ENCODE data around the gene KRTAP5-8. TPM values are rescaled to one million over a fixed set of nuclear protein-coding genes. Genes with fewer than 3 reads are reported as not detected.

Gene KRTAP5-8
- total RNA-seq, 2 donors from 2014 or later, result 0.68 TPM; not detected in 1

DNA sequence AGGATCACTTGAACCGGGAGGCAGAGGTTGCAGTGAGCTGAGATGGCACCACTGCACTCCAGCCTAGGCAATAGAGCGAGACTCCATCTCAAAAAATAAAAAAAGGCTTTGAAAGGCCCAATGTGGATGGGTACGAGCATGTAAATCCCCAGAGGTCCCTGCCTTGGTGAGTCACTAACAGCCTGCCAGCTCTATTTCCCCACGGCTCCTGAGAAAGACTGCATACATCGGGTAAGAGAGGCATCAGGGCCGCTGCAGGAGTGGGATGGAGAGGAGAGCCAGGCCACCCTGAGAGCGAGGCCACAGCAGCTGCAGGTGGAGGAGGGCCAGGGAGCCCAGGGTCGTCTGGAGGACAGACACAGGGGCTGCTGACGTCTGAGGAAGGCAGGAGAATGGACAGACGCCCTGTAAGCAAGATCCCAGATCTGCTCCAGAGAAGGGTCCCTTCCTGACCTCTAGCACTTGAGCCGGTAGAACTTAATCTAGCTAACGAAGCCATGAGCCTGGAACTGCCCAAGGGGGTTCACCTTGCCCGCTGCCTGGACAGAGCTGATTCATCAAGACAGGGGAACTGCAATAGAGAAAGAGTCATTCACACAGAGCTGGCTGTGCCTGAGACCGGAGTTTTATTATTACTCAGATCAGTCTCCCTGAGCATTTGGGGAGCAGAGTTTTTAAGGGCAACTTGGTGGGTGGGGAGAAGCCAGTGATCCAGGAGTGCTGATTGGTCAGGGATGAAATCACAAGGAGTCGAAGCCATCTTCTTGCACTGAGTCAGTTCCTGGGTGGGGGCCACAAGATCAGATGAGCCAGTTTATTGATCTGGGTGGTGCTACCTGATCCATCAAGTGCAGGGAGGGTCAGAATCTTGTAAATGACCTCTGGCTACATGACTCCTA lies 5.3 kb downstream of the KRTAP5-8 start:
- DNase-seq (ENCODE audit: low spot score), result no peak
- no peaks in the 10 kb centered on the region for H3K36me3 ChIP-seq
- TF ChIP-seq, protein P1, sequence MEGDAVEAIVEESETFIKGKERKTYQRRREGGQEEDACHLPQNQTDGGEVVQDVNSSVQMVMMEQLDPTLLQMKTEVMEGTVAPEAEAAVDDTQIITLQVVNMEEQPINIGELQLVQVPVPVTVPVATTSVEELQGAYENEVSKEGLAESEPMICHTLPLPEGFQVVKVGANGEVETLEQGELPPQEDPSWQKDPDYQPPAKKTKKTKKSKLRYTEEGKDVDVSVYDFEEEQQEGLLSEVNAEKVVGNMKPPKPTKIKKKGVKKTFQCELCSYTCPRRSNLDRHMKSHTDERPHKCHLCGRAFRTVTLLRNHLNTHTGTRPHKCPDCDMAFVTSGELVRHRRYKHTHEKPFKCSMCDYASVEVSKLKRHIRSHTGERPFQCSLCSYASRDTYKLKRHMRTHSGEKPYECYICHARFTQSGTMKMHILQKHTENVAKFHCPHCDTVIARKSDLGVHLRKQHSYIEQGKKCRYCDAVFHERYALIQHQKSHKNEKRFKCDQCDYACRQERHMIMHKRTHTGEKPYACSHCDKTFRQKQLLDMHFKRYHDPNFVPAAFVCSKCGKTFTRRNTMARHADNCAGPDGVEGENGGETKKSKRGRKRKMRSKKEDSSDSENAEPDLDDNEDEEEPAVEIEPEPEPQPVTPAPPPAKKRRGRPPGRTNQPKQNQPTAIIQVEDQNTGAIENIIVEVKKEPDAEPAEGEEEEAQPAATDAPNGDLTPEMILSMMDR (IDR thresholded peaks at IDR 0.05), result no peak
- H3K4me1 ChIP-seq (ENCODE audit: control insufficient read depth in 1 of 2, low read depth in 2 of 2), result no peaks in the 10 kb centered on the region
- H3K27me3 ChIP-seq (replicated peaks; ENCODE audit: insufficient read depth), result no peaks in the 10 kb centered on the region
- ATAC-seq (ENCODE audit: insufficient number of reproducible peaks, low FRiP score, low read depth), result no peak
- no peak overlapping the region for H3K27ac ChIP-seq
- no peak overlapping the region for H3K4me3 ChIP-seq
- no peaks in the 10 kb centered on the region for H3K9me3 ChIP-seq

DNA sequence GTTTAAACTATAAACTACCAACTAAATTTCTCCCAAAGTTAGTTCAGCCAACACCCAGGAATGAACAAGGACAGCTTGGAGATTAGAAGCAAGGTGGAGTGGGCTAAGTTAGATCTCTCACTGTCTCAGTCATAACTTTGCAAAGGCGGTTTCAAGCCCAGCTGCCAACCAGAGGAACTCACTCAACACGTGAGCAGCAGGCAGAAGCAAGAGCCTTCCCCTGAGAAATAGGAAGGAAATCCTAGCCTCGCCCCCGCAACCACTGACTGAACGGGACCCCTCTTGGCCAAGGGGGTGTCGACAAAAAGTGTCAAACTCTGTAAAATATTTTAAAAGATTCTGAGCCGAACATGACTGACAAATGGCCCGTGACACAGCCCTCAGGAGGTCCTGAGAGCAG lies 6.0 kb downstream of the KRTAP5-8 start:
- Histone ChIP-seq H3K4me3 (no peak overlapping the region), H3K36me3 (no peaks in the 10 kb centered on the region), H3K4me1 (ENCODE audit: control insufficient read depth in 1 of 2, low read depth in 2 of 2) (no peaks in the 10 kb centered on the region), H3K27me3 (replicated peaks; ENCODE audit: insufficient read depth) (no peaks in the 10 kb centered on the region), H3K27ac (no peak overlapping the region), H3K9me3 (no peaks in the 10 kb centered on the region)
- TF ChIP-seq, protein P1 (IDR thresholded peaks at IDR 0.05), result no peak
- ATAC-seq (ENCODE audit: insufficient number of reproducible peaks, low FRiP score, low read depth) (no peak), DNase-seq (ENCODE audit: low spot score) (no peak)

DNA sequence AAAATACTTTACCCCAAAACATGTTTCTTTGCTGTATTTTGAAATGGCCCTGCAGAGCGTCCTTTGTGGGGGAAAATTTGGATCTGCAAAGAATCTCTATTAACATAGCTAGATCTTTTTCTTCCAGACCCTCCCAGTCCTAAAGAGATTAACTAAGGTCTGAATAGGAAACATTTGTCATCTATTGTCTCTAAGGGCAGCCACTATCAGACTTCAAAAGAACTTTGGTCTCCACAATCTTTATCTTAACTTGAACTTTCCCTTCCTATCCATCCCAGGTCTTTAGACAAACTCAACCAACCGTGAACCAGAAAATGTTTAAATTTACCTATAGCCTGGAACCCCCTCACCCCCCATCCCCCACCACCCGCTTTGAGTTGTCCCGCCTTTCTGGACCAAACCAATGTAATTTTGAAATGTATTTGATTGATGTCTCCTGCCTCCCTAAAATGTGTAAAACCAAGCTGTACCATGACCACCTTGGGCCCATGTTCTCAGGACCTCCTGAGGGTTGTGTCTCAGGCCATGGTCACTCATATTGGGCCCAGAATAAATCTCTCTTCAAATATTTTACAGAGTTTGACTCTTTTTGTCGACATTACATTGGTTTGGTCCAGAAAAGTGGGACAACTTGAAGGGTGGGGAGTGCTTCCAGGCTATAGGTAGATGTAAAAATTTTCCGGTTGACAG lies 6.8 kb downstream of the KRTAP5-8 start:
- no peak for DNase-seq (ENCODE audit: low spot score)
- Histone ChIP-seq H3K9me3 (no peaks in the 10 kb centered on the region), H3K27ac (no peak overlapping the region), H3K4me3 (no peak overlapping the region), H3K4me1 (ENCODE audit: control insufficient read depth in 1 of 2, low read depth in 2 of 2) (no peaks in the 10 kb centered on the region), H3K36me3 (no peaks in the 10 kb centered on the region), H3K27me3 (replicated peaks; ENCODE audit: insufficient read depth) (no peaks in the 10 kb centered on the region)
- TF ChIP-seq, protein P1 (IDR thresholded peaks at IDR 0.05), result no peak
- ATAC-seq (ENCODE audit: insufficient number of reproducible peaks, low FRiP score, low read depth), result no peak

DNA sequence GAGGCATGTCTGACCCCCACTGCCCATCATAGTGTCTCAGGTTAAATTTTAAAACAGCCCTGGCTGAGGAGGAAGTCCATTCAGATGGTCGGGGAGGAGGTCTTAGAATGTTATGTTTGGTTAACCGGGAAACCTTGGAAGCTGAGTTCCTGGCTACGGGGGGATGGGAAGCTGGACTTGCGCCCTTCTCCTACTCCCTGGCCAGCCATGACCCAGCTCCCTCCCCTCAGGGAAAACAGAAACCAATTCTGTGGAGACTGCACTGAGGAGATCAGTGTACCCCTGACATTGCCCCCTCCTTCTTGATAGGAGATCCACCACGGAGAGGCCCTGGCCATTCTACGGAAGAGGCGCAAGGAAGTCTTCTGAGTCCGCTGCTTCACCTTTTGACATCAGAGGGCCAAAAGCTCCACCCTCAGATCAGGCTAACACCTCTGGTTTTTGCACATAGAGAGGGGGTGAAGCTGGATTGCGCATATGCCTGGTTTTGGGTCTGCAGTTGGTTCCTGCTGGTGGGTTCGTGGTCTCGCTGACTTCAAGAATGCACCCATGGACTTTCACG lies 7.7 kb downstream of the KRTAP5-8 start:
- no peak overlapping the region for H3K27ac ChIP-seq
- H3K4me3 ChIP-seq, result no peak overlapping the region
- TF ChIP-seq, protein P1 (IDR thresholded peaks at IDR 0.05), result no peak
- DNase-seq (ENCODE audit: low spot score), result no peak
- H3K4me1 ChIP-seq (ENCODE audit: control insufficient read depth in 1 of 2, low read depth in 2 of 2), result no peaks in the 10 kb centered on the region
- H3K36me3 ChIP-seq, result no peaks in the 10 kb centered on the region
- H3K9me3 ChIP-seq, result no peaks in the 10 kb centered on the region
- ATAC-seq (ENCODE audit: insufficient number of reproducible peaks, low FRiP score, low read depth), result no peak
- no peaks in the 10 kb centered on the region for H3K27me3 ChIP-seq (replicated peaks; ENCODE audit: insufficient read depth)

DNA sequence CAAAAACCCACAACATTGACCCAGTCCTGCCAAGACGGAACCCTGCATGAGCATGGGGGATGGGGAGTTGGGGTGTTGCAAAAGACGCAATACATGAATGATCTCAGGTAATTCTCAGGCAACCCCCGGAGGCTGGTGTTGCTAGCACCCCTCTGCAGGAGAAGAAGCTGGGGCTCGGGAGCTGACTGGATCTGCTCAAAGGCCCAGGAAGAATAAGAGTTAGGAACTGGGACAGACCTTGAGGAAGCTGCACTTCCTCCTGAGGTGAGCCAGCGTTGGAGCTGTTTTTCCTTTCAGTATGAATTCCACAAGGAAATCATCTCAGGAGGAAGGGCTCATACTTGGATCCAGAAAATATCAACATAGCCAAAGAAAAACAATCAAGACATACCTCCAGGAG lies 10.3 kb downstream of the KRTAP5-8 start, which contains the start of gene KRTAP5-9:
TSS of gene KRTAP5-9 (plus strand) at position 301 of the 400 bp plus-strand sequence. CDS start 238 bp downstream, outside the sequence.
- DNase-seq (ENCODE audit: low spot score) (no peak), ATAC-seq (ENCODE audit: insufficient number of reproducible peaks, low FRiP score, low read depth) (no peak)
- no peaks in the 10 kb centered on the region for H3K9me3 ChIP-seq
- TF ChIP-seq, protein P1 (IDR thresholded peaks at IDR 0.05), result no peak
- H3K4me1 ChIP-seq (ENCODE audit: control insufficient read depth in 1 of 2, low read depth in 2 of 2), result no peaks in the 10 kb centered on the region
- no peak within 1 kb of the TSS for H3K4me3 ChIP-seq
- no peaks in the 10 kb centered on the region for H3K36me3 ChIP-seq
- no peak within 1 kb of the TSS for H3K27ac ChIP-seq
- no peaks in the 10 kb centered on the region for H3K27me3 ChIP-seq (replicated peaks; ENCODE audit: insufficient read depth)
